Gastrocnemius medialis (tissue), 4 donors: ENCODE results near the gene DOCK4. TPM values are rescaled to one million over a fixed set of nuclear protein-coding genes. Genes with fewer than 3 reads are reported as not detected.
"Not testable (repeated sequence)": the region's sequence is repeated elsewhere in the genome, so short reads cannot be mapped to it uniquely, and the experiment has no call there.

Experiments used
- ATAC-seq, 2 donors: fragments of 150-250 bp; one replicate each; pipeline ENCODE4 v1.9.1; 2016
- DNase-seq, 2 donors: peaks; one replicate each; pipeline ENCODE4 v3.0.0-alpha.2; 2019
- H3K27ac ChIP-seq, 4 donors: fragments of 200-600 bp; sonication (generic); 1 replicate in 1 of 4; 2 replicates in 3 of 4; pipeline ENCODE4 v1.5.1; 2016 to 2018; ENCODE audit warnings: mild to moderate bottlenecking in 2 of 4, moderate library complexity in 1 of 4
- H3K27me3 ChIP-seq, 3 donors: fragments of 200-600 bp; sonication (generic) in 2 of 3; 1 replicate in 1 of 3; 2 replicates in 2 of 3; pipeline versions ENCODE4 v1.5.1 to v1.6.0; 2016 to 2019; ENCODE audit warnings: mild to moderate bottlenecking in 1 of 3, moderate library complexity in 1 of 3
- H3K36me3 ChIP-seq, 2 donors: fragments of 200-600 bp; sonication (generic) in 1 of 2; one replicate each; pipeline ENCODE4 v1.5.1; 2017 to 2018
- H3K4me1 ChIP-seq, 2 donors: fragments of 200-600 bp; sonication (generic) in 1 of 2; one replicate each; pipeline ENCODE4 v1.5.1; 2016 to 2017; ENCODE audit warnings: mild to moderate bottlenecking in 2 of 2
- H3K4me3 ChIP-seq, 4 donors: fragments of 200-600 bp; sonication (generic) in 3 of 4; 1 replicate in 1 of 4; 2 replicates in 3 of 4; pipeline ENCODE4 v1.5.1; 2016 to 2019; ENCODE audit warnings: mild to moderate bottlenecking in 2 of 4
- H3K9me3 ChIP-seq, 3 donors: fragments of 200-600 bp; sonication (generic) in 2 of 3; 1 replicate in 1 of 3; 2 replicates in 2 of 3; pipeline ENCODE4 v1.5.1; 2016 to 2019
- CTCF ChIP-seq, 5 experiments: fragments of 450-650 bp in 3 of 5; fragments of 200-600 bp in 2 of 5; sonication (generic) in 2 of 5; IDR thresholded peaks in 4 of 5; conservative IDR thresholded peaks in 1 of 5; 1 replicate in 4 of 5; 2 replicates in 1 of 5; pipeline ENCODE4 v1.5.1; 2016 to 2019; ENCODE audit warnings: antibody characterized with exemption in 5 of 5, mild to moderate bottlenecking in 3 of 5, moderate library complexity in 3 of 5
- POLR2A ChIP-seq, 2 donors: fragments of 450-650 bp; IDR thresholded peaks; one replicate each; pipeline ENCODE4 v1.6.1; 2017; ENCODE audit warnings: antibody characterized with exemption in 2 of 2, mild to moderate bottlenecking in 2 of 2, moderate library complexity in 2 of 2
- in situ Hi-C, 4 donors: fragments of 200-750 bp; cut with MboI; loops; one replicate each; pipeline versions ENCODE4 v1.15.0 to v1.8.0; 2017; ENCODE audit warnings: low sequenced_read_pairs in 4 of 4
- intact Hi-C: fragments of 100-400 bp; cut with DNase I; formaldehyde crosslinking; loops from one replicate; pipeline ENCODE4 v1.15.1; 2023; ENCODE audit warnings: low total_unique reads
- total RNA-seq, 4 donors: library from RNA; depleted of rRNA; stranded (reverse); fragments of >200 nt; gene quantifications; one replicate each; pipeline versions ENCODE4 v1.1.0 to v1.2.3, GENCODE V29; 2016

The DOCK4 gene
- total RNA-seq, 4 donors from 2014 or later, result 8.7 to 12.0 (median 10.2) TPM

GRCh38 chr7:111919631-111920179 is 286.5 kb downstream of the DOCK4 start:
- Histone ChIP-seq H3K4me1 (no peaks in the 10 kb centered on the region), H3K27ac (no peak overlapping the region), H3K27me3 (no peaks in the 10 kb centered on the region), H3K36me3 (no peaks in the 10 kb centered on the region), H3K9me3 (no peaks in the 10 kb centered on the region), H3K4me3 (no peak overlapping the region)
- in situ Hi-C loops (no loop called here), intact Hi-C loops (no loop called here)
- TF ChIP-seq POLR2A (IDR thresholded peaks at IDR 0.05), result no peak
- TF ChIP-seq CTCF (IDR thresholded peaks at IDR 0.05 in 4 of 5, conservative IDR thresholded peaks at IDR 0.05 in 1 of 5), result no peak
- DNase-seq (no peak), ATAC-seq (no peak)

GRCh38 chr7:111919164-111919563 is 287.0 kb downstream of the DOCK4 start:
- H3K36me3 ChIP-seq, result no peaks in the 10 kb centered on the region
- no peaks in the 10 kb centered on the region for H3K4me1 ChIP-seq
- no peaks in the 10 kb centered on the region for H3K9me3 ChIP-seq
- ATAC-seq (no peak), DNase-seq (no peak)
- intact Hi-C loops (no loop called here), in situ Hi-C loops (no loop called here)
- no peak overlapping the region for H3K4me3 ChIP-seq
- H3K27me3 ChIP-seq, result no peaks in the 10 kb centered on the region
- no peak overlapping the region for H3K27ac ChIP-seq
- no peak for TF ChIP-seq CTCF (IDR thresholded peaks at IDR 0.05 in 4 of 5, conservative IDR thresholded peaks at IDR 0.05 in 1 of 5)
- TF ChIP-seq POLR2A (IDR thresholded peaks at IDR 0.05), result no peak

GRCh38 chr7:111918461-111918860 is 287.7 kb downstream of the DOCK4 start:
- no peak for DNase-seq
- H3K9me3 ChIP-seq, result no peaks in the 10 kb centered on the region
- no peak for ATAC-seq
- intact Hi-C loops (no loop called here), in situ Hi-C loops (no loop called here)
- no peak overlapping the region for H3K4me3 ChIP-seq
- H3K27me3 ChIP-seq, result no peaks in the 10 kb centered on the region
- no peaks in the 10 kb centered on the region for H3K36me3 ChIP-seq
- TF ChIP-seq POLR2A (IDR thresholded peaks at IDR 0.05), result no peak
- no peak for TF ChIP-seq CTCF (IDR thresholded peaks at IDR 0.05 in 4 of 5, conservative IDR thresholded peaks at IDR 0.05 in 1 of 5)
- H3K27ac ChIP-seq, result no peak overlapping the region
- no peaks in the 10 kb centered on the region for H3K4me1 ChIP-seq

GRCh38 chr7:111917404-111917803 is 288.8 kb downstream of the DOCK4 start:
- H3K36me3 ChIP-seq, H3K4me3 ChIP-seq, H3K27me3 ChIP-seq, H3K27ac ChIP-seq, DNase-seq, H3K4me1 ChIP-seq, intact Hi-C loops, H3K9me3 ChIP-seq, in situ Hi-C loops, ATAC-seq: not testable (repeated sequence)

GRCh38 chr7:111914291-111914690 is 291.9 kb downstream of the DOCK4 start:
- Histone ChIP-seq H3K4me1 (no peaks in the 10 kb centered on the region), H3K36me3 (no peaks in the 10 kb centered on the region), H3K4me3 (no peak overlapping the region), H3K9me3 (no peaks in the 10 kb centered on the region), H3K27ac (no peak overlapping the region), H3K27me3 (no peaks in the 10 kb centered on the region)
- intact Hi-C loops, result no loop called here
- DNase-seq (no peak), ATAC-seq (no peak)
- in situ Hi-C loops, result no loop called here
- no peak for TF ChIP-seq CTCF (IDR thresholded peaks at IDR 0.05 in 4 of 5, conservative IDR thresholded peaks at IDR 0.05 in 1 of 5)
- no peak for TF ChIP-seq POLR2A (IDR thresholded peaks at IDR 0.05)
